D341Med (cell line): ENCODE results near the gene OSGIN1.
A peak's percentile ranks its signal among the peaks of the same experiment; 100 is the strongest.
"Not testable (repeated sequence)": the region's sequence is repeated elsewhere in the genome, so short reads cannot be mapped to it uniquely, and the experiment has no call there.

ENCODE experiments used
- DNase-seq: peaks from one replicate; pipeline ENCODE4 v3.0.0; 2012; ENCODE audit warnings: low spot score

Gene OSGIN1

DNA sequence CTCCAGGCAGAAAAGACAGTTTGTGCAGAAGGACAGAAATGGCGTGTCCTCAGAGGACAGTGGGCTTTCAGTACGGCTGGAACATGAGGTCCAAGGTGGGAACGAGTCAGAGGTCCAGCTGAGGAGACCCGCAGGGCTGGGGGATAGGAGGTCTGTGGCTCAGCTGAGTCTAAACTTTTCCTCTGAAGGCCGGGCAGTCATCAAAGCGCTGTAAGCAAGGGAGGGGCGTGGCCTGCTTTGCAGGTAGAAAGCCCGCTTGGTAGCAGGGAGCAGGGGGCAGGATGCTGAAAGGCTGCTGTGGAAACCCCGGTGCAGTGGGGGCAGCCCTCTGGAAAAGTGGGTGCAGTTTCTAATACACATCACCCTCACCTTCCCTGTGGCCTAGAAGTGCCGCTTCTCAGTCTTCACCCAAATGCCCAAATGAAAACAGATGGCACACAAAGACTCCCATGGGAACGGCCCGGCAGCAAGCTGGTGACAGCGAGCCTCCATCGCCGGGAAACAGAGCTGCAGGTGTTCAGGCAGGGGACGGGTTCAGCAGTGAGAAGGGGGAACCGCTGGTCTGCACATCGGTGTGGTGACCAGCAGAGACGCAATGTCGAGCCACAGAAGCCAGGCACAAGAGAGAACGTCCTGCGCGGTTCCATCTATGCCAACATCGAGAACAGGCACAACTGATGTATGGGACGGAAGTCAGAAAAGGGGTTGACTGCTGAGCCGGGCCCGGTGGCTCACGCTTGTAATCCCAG, 12.2 kb upstream of the OSGIN1 start:
- DNase-seq, result peak; percentile 83

DNA sequence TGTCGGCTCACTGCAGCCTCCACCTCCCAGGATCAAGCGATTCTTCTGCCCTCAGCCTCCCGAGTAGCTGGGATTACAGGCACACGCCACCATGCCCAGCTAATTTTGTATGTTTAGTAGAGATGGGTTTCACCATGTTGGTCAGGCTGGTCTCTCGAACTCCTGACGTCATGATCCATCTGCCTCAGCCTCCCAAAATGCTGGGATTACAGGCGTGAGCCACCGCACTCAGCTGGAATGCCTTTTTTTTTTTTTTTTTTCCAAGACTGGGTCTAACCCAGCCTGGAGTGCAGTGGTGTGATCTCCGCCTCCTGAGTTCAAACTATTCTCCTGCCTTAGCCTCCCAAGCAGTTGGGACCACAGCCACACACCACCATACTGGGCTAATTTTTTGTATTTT, 11.5 kb upstream of the OSGIN1 start:
- DNase-seq, result not testable (repeated sequence)

DNA sequence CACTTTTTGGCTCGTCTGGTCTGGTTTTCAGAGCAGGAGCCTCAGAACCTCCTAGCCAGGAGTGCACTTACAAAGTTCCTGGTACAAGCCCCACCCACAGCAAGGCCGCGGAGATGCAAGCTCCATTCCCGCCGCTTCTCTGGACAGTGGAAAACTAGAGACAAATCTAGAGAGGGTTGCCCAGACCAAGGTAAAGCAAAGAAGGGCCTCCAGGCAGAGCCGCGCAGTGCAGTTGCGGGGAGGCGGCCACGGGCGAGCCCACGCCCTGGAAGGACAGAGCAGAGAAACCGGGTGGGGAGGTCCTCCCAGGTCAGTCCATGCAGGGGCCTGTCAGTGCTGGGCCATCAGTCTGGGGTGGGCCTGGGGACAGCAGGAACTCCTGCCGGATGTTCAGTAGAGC, 11.0 kb upstream of the OSGIN1 start:
- DNase-seq, result no peak

DNA sequence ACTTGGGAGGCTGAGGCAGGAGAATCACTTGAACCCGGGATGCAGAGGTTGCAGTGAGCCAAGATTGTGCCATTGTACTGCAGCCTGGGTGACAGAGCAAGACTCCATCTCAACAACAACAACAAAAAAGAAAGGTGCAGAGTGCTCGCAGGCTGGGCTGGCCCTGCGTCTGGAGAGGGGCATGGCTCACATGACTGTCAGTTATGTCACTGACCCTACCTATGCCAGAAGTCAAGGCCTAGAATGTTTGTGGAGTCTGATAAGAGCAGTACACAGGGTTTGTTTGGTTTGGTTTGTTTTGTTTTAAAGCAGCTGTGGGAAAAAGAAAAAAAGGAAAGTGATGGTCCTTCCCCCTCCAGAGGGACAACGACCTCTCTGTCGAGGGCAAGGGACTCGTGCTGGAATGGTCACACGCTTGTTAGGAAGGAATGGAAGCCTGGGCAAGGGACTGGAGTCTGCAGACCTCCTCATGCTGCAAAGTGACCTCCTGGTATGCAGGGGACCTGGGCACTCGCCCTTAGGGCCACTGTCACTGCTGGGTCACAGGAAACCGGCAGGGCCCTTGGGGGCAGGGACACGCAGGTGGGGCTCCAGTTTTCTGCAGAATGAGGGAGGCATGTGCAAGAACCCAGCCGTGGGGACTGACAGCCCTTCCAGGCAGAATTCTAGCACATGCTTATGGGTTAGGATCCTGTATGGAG, 10.1 kb upstream of the OSGIN1 start:
- DNase-seq, result no peak

DNA sequence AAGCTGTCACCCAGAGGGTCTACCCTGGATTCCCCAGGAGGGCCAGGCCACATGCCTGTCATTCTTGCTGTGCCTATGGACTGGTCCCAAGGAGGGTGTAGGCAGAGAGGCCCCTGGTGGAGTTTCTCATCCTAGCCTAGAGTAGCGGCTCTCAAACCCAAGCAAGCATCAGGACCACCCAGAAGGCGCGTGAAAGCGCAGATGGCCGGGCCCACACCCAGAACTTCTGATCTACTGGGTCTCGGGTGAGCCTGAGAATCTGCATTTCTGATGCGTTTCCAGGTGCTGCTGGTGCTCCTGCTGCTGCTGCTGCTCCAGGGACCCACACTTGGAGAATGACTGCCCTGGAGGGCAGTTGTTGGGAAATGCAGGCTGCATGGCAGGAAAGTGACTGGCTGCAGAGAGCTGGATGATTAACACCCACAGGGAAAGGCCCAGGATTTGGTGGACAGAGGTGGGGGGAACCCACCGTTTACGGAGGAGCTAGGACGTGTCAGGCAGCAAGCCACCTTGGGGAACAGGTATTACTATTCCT, 9.5 kb upstream of the OSGIN1 start:
- DNase-seq, result no peak

DNA sequence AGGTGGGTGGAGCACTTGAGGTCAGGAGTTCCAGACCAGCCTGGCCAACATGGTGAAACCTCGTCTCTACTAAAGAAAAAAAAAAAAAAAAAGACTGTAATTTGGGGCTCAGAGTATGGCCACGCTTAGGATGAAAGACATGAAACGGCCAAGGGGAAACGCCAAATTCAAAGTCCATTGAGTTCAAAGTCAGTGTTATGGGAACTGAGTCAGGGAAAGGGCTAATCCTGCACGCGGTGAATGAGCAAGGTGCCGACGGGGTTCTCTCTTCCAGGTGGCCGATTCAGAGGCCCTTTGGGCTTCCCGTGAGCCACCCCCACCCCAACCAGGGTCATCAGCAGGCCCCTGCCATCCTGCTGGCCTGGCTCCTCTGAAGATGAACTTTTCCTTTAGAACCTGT, 7.5 kb upstream of the OSGIN1 start:
- no peak for DNase-seq

DNA sequence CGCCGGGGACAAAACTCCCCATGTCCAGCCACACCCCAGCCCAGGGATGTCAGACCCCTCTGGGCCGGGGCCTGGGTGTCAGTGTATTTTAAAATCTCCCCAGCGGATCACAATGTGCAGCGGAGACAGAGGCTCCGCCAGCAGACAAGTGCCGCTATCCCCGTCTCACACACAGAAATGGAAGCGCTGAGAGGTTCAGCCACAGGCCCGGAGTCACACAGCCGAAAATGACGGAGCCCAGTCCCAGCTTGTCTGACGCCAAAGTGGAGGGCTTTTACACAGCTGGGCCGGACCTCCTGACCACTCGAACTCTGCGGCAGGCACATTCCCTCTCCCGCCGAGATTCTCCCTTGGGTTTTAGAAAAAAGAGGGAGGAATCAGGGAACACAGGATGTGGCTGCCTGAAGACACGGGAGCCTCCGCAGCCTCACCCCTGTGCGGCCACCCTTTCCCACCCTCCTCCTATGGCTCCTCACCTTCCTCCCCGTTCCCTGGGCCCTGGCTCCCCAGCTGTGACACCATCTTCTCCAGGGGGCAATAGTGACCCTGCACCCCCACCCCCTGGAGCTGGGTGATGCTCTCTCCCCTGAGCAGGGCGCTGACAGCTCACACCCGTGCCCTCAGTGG, 6.8 kb upstream of the OSGIN1 start:
- no peak for DNase-seq

DNA sequence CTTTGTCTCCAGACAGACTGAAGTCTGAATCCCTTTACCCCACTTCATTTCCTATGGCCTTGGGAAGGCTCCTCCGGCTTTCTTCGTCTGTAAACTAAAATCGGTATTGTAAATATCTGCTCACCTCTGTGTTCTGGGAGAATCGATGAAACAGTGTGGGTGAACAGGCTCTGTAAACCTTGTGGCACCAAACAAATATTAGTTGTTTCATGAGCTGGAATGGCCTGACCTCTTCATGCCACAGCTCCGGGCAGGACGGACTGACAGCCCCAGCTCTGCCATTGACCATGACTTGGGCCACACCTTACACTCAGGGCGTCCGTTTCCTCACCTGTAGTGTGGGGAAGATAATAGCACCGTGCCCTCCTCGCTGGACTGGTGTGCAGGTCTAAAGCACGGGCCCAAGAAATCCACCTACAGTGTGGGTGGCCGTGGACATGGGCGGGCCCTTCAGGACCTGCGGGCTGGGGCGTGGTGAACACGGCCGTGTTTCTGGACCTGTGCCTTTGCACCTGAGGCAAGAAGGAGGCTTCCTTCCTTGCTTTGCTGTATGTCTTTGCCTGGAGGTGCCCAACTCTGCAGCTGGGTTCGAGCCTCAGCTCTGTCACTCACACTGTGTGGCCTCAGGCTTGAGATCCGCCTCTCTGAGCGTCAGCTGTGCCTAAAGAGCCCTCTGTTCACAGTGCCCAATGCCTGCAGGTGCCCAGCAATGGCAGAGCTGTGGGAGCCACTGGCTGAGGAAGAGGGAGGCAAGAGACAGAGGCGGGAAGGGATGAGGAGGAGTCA, 6.1 kb upstream of the OSGIN1 start:
- DNase-seq, result no peak

DNA sequence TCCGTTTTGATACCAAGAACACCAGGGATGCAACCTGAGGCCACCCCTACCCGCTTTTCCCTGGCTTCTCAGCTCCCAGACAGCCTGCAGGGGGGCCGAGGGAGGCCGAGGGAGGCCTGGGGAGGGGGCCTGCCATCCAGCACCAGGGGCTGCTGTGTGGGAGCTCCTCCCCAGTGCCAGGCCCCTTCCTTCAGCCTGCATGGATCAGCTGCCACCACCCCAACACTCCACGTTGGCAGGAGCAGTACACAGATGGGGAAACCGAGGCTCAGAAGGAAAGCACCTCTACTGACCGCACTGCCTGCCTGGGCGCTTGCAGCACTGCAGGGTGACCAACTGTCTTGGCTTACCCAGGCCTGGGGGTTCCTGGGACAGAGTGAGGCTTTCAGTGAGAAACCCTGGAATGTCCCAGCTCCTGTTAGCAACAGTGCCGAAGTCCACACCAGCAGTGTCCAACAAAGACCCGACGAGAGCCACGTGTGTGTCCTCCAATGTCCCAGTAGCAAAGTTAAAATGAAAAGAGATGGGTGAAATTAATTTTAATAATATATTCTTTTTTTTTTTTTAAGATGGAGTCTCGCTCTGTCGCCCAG, 5.3 kb upstream of the OSGIN1 start:
- DNase-seq, result no peak

DNA sequence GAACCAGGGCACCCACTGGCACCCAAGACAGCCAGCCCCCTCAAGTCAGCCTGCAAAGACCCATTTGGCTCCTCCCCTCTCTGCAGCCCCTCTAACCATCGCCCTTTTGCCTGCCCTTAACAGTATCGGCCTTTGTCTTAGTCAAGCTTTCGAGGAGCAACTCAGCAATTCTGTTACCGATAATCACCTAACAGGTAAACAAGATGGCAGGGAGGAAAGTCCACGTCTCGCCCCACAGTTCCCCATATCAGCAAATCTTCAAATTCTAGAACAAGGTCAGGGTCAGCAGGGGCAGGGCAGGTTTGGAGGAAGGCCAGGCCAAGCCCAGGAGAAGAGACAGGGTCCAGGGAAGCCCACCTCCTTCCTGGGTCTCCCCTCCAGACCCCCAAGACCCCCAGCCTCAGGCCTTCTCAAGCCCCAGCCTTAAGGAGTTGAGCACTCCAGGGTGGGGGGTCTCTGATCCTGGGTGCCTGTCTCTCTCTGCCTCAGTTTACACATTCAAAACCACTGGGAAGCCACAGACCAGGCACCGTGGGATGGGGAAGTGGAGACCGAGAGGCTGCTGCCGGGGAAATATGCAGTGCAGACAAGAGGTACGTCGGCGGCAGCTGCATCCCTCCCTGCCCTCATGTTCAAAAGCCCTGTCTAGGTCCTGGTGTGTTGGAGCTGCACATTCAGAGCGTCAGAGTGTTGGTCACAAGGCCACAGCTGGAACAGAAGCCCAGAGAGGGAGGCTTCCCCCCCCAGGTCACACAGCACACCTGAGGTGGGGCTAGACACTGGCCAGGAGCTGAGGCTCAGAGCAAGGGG, 3.9 kb upstream of the OSGIN1 start:
- no peak for DNase-seq

DNA sequence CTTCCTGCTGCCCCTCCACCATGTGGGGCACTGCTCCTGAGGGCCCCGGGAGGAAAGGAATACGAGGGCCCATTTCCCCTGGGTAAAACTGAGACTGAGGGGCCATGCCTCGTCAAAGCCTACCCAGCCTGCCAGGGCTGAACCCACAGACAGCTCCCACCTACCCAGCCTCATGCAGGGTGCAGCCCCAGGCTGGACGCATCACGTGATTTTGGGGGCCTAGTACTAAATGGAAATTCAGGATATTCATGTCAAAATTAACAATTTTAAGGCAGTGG, 3.4 kb upstream of the OSGIN1 start:
- DNase-seq, result no peak

DNA sequence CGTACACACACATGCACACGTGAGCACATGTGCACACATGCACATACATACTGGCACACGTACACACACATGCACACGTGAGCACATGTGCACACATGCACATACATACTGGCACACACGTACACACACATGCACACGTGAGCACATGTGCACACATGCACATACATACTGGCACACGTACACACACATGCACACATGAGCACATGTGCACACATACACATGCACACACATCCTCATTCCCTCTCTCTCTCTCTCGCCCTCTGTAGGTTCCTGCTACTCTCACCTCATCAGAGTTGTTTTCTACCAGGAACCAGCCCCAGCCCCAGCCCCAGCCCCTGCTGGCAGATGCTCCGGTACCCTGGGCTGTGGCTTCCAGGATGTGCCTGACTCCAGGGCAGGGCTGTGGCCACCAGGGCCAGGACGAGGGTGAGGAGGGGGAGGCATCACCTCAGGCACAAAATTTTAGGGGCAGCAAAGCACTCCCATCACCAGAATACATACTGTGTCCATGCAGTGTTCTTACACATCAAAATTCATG, 2.1 kb upstream of the OSGIN1 start:
- DNase-seq, result not testable (repeated sequence)

DNA sequence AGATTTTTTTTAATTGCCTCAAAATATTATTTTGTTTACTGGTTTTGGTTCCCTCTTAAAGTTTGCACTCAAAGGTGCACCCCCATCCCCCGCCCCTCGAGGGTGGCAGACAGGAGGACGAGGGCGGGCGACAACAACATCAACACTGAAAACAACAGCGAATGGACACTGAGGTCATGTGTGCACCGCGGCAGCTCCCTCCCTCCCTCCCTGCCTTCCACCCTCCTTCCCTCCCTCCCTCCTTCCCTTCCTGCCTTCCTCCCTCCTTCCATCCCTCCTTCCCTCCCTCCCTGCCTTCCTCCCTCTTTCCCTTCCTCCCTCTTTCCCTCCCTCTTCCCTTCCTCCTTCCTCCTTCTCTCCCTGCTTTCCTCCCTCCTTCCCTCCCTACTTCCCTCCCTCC, 1.5 kb upstream of the OSGIN1 start:
- DNase-seq, result no peak

DNA sequence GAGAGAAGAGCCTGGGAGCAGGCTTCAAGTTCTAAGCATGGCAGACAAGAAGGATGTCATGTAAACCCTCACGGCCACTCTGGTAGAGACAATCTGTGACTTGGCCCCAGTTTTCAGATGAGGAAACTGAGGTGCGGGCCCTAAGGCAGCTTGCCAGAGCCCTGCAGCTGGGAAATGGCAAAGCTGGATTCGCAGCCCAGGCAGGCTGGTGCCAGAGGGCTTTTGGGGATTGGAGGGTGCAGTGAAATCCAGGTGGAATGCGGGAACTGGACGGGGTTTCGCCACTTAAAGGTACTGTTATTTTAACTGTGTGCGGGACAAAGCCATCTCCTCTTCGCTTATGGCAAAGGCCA, 477 bp upstream of the OSGIN1 start:
- DNase-seq, result peak; percentile 67

DNA sequence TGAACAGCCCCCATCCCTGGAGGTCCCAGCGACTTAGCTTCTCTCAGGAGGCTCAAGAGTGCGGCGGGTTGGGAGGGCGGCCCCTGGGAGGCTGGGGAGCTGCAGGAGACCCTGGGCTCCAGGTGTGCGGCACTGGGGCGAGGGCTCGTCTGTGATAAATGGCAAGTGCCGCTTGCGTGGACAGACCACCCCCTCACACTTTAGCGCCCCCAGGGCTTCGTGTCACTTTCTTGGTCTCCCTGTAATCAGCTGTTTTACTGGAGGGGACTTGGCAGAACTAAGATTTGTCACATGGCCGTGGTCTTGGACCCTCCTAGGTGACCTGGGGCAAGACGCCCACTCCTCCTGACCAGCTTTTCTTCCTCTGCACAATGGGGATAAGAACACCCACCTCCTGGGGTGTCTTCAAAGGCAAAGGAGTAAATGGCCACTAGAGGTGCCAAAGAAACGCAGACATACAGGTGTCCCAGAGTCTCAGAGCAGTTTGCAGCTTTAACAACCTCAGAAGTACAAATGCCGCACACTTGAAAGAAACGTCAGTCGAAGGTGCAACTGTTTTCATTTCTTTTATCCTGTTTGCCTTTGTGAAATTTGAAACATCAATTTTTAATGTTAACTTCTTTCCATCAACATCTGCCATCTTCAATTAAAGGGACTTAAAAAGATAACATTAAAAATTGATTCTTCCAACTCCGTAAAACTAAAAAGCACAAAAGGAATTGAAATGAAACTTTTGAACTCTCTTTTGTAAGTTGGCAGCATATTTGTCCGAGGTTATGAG, 946 bp downstream of the OSGIN1 start:
- DNase-seq, result no peak

DNA sequence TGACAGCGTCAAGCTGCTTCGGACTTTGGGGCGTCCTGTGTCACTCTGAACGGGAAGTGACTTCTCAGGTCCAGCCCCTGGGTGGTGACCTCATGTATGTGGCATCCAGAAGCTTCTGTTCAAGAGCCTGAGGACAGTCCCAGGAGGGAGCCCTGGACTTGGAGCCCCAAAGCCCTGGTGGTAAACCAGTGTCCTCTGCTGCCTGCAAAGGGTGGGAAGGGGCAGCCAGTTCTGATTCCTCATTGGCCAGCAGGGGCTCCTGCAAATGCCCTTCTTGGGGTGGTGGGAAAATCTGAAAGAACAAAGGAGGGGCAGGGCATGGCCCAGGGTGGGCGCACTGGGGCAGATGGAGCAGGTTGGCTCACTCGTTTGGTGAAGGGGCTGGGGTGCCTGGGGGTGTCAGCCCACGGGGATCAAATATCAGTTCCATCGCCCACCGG, 1.6 kb downstream of the OSGIN1 start:
- DNase-seq, result no peak

DNA sequence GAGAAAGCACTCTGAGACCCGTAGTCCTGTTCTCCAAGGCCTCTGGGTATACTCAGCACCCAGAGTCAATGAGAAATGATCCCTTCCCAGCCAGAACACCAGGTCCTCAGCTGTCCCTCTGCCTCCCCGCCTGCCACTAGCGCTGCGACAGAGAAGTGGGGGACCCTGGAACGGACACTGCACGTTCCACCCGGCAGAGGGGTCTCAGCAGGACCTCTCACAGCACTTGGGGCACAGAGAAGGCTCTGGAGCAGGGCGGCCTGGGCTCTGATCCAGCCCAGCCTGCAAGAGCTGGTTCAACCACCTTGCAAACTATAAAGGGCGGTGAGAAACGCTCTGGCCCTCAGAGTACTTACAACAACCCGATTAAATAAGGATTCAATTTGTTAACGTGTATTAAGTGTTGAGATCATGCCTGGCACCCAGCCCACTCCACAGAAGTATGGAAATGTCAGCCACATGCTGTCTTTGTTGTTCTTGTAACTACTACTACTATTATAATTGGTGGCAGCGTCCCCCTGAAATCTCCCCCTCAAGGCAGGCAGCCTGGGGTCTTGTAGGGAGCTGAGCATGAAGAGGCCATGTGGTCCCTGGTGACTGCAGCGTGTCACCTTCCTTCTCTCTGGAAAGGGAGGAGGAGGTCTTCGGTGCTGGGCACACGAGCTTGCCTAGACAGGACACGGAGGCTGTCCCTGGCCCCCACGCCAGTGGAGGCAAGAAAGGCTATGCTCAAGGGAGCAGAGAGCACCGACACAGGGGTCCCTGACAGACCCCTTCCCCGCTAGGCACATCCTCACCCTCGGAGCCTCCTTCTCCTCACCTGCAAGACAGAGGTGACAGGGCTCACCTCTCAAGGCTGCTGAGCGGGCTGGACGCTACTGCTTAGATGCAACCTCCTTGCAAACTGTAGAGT, 2.4 kb downstream of the OSGIN1 start:
- DNase-seq, result no peak

DNA sequence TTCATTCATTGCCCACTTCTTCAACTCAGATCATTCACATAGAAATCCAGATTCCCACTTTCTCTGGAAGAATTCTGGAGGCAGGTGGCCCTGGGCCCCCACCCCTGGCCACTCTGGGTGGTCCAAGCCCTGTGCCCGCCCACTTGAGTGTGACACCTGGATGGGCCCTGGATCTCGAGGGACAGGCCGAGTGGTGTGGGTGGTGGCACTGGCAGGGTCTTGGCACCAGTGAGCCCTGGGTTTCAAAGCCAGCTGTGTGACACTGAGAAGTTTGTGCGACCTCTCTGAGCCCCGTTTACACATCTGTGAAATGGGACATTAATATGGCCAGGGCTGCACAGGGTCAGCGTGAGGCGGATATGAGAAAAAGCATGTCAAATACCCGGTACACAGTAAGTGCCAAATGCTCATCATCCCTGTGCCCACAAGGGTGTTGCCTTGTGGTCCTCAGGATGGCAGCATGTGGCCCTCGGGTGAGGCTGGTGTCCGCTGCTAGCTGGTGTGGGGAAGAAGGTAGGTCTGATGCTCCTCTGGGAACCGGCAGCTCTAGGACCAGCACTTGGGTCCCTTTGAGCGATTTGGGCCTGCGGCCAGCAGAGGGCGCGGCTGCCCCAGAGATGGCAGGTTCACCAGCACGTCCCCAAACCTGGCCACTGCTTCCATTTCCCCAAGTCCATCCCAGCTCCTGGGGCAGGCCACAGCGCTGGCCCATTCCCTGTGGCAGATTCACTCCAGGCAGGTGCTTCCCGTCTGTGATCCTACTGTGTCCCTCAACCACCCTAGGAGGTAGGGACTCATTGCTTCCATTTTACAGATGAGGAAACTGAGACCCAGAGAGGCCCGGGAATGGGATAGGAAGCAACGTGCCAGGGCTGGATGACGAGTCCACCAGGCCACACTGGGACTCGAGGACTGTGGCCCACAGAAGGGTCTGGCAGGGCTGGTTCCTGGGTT, 3.6 kb downstream of the OSGIN1 start:
- DNase-seq, result peak; percentile 85
